22Rv1 (cell line): ENCODE data around the gene KRT38.

Experiments used
- H3K27ac ChIP-seq: fragments of 450-650 bp; 2 replicates; pipeline ENCODE4 v1.5.1; 2017
- CTCF ChIP-seq: fragments of 450-650 bp; IDR thresholded peaks from 2 replicates; pipeline ENCODE4 v1.5.1; 2017; ENCODE audit warnings: mild to moderate bottlenecking
- ZFX ChIP-seq: fragments of 450-650 bp; IDR thresholded peaks from 2 replicates; pipeline ENCODE4 v1.6.1; 2017; ENCODE audit warnings: antibody characterized with exemption, borderline replicate concordance

Gene KRT38

GRCh38 chr17:41449008-41449407 lies 8.2 kb upstream of the KRT38 start:
- no peak overlapping the region for H3K27ac ChIP-seq
- TF ChIP-seq CTCF (no peak), ZFX (no peak)

DNA sequence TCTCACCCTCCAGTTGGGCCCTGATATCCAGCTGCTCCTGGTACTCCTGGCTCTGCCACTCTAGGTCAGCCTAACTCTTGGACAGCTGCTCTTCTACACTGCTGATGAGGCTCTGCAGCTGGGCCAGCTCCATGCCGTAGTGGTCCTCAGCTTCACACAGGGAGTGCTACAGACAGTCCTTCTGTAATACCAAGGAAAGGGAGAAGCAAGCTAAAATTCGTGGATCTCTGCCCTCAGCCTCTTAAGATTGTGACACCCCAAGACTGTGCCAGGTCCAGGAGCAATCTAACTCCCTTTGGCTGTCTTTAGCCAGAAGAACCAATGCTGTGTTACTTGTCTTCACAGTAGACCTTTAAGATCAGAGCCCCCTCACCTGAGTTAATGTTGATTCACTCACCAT lies 7.7 kb upstream of the KRT38 start:
- no peak for TF ChIP-seq CTCF
- no peak for TF ChIP-seq ZFX
- H3K27ac ChIP-seq: no peak overlapping the region

DNA sequence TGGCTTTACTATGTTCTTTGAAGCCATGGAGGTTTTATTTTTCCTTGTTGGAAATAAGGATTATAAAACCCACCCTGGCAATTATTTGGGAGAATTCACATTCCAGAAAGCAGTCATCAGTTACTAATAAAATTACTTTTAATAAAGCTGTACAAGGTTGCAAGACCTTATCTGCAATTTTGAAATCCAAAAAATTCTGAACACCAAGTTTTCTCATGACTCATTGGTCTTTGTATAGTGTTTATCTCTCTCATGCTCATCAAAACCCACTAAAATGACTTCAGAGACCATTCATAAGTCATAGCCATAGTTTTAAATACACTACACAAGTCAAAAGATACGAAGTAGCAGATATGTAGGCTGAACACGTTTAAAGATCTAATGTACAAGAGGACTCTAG lies 6.0 kb upstream of the KRT38 start:
- H3K27ac ChIP-seq: no peak overlapping the region
- TF ChIP-seq CTCF: no peak
- no peak for TF ChIP-seq ZFX

DNA sequence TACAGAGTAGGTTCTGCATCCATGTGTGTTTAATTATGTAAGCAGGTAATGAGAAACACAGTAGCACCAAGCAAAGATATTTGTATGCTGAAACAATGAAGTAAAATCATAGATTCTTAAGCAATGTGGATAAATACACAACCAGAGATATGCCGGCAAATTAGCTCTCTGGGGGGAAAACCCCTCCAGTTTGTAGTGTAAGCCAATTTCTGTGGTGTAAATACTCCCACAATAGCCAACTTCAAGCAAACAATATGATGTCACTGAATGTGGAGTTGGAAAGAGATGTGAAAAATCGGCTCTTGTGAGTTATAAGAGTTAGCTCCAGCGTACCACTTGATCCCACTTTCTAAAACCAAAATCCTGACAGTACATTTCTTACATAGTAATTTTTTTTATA lies 3.9 kb upstream of the KRT38 start:
- no peak overlapping the region for H3K27ac ChIP-seq
- TF ChIP-seq ZFX (no peak), CTCF (no peak)

GRCh38 chr17:41444186-41444585 lies 3.4 kb upstream of the KRT38 start:
- TF ChIP-seq ZFX (no peak), CTCF (no peak)
- no peak overlapping the region for H3K27ac ChIP-seq

- TF ChIP-seq CTCF (no peak), ZFX (no peak)
- H3K27ac ChIP-seq: no peak overlapping the region
Observed at GRCh38 chr17:41442739-41443138, 2.0 kb upstream of the KRT38 start.

DNA sequence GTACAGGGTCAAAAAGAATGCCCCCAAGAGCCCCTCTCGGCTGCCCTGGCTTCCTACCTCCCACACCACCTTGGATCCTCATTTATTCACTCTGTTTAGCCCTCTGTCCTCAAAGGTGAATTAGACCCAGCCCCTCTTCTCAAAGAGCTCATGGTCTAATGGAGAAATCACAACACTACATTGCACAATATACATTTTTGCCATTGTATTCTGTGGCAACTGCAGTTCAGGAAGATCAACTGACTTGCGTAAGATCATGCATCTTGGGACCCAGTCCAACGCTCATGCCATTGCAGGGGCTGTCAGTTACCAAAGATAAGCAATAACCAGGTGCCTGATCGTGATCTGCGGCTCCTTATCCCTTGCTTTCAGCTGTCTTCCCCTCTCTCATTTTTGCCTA lies 1.4 kb downstream of the KRT38 start:
- H3K27ac ChIP-seq: no peak overlapping the region
- TF ChIP-seq ZFX (no peak), CTCF (no peak)
